ENCODE data around the gene TOP1. TPM values are rescaled to one million over a fixed set of nuclear protein-coding genes. Genes with fewer than 3 reads are reported as not detected.

TOP1 gene
- total RNA-seq, 1 experiment from 2014 or later, result 81.8 TPM

GRCh38 chr20:41032271-41032670 lies 3.6 kb downstream of the TOP1 start:
- Mint-ChIP-seq H3K36me3 (peaks cover 47% of the 10 kb centered on the region), H3K4me1 (peaks cover 80% of the 10 kb centered on the region), H3K9me3 (no peaks in the 10 kb centered on the region), H3K4me3 (no peak overlapping the region), H3K27me3 (ENCODE audit: low read depth) (peaks cover 78% of the 10 kb centered on the region), H3K27ac (no peak overlapping the region)
- POLR2A ChIA-PET, result interaction anchor here (0.6 kb wide), 1 partner anchor 8 kb away, joined by 7 read pairs; no protein-coding TSS in a partner anchor
- TF ChIP-seq E2F1 (CRISPR knock-in tag; IDR thresholded peaks at IDR 0.05), result no peak
- no peak for TF ChIP-seq MAX (CRISPR knock-in tag; IDR thresholded peaks at IDR 0.05)
- no peak for TF ChIP-seq ZNF532 (CRISPR knock-in tag; IDR thresholded peaks at IDR 0.05; ENCODE audit: borderline replicate concordance)
- no peak for TF ChIP-seq TEAD4 (CRISPR knock-in tag; IDR thresholded peaks at IDR 0.05)
- no peak for TF ChIP-seq IRF2 (CRISPR knock-in tag; IDR thresholded peaks at IDR 0.05; ENCODE audit: borderline replicate concordance, low read depth)
- TF ChIP-seq GABPB1 (CRISPR knock-in tag; IDR thresholded peaks at IDR 0.05), result no peak
- TF ChIP-seq SMAD4 (CRISPR knock-in tag; IDR thresholded peaks at IDR 0.05), result no peak
- TF ChIP-seq IRF1 (CRISPR knock-in tag; IDR thresholded peaks at IDR 0.05), result no peak
- CTCF ChIA-PET, result interaction anchor here (1.5 kb wide), 1 partner anchor 42 kb away, joined by 7 read pairs; no protein-coding TSS in a partner anchor
- no peak for ATAC-seq
- DNase-seq (ENCODE audit: low spot score), result no peak

GRCh38 chr20:41034239-41034638 lies 5.6 kb downstream of the TOP1 start:
- Mint-ChIP-seq H3K27me3 (ENCODE audit: low read depth) (peaks cover 77% of the 10 kb centered on the region), H3K4me1 (peaks cover 87% of the 10 kb centered on the region), H3K9me3 (no peaks in the 10 kb centered on the region), H3K36me3 (peaks cover 47% of the 10 kb centered on the region), H3K4me3 (no peak overlapping the region), H3K27ac (no peak overlapping the region)
- DNase-seq (ENCODE audit: low spot score) (no peak), ATAC-seq (no peak)
- ChIA-PET POLR2A (no interaction called here), CTCF (interaction anchor here (2.3 to 2.4 kb wide), 2 partner anchors 43 to 68 kb away, joined by 5 to 13 read pairs; no protein-coding TSS in a partner anchor)
- no peak for TF ChIP-seq FOXK1 (CRISPR knock-in tag; IDR thresholded peaks at IDR 0.05)
- TF ChIP-seq ERG (CRISPR knock-in tag; IDR thresholded peaks at IDR 0.05), result no peak
- TF ChIP-seq TP53 (CRISPR knock-in tag; IDR thresholded peaks at IDR 0.05), result no peak
- TF ChIP-seq ZNF263 (CRISPR knock-in tag; IDR thresholded peaks at IDR 0.05; ENCODE audit: low read depth), result no peak
- TF ChIP-seq FOXP1 (CRISPR knock-in tag; IDR thresholded peaks at IDR 0.05; ENCODE audit: borderline replicate concordance), result no peak
- no peak for TF ChIP-seq ELF4 (CRISPR knock-in tag; IDR thresholded peaks at IDR 0.05; ENCODE audit: low read depth)
- TF ChIP-seq RELA (CRISPR knock-in tag; IDR thresholded peaks at IDR 0.05; ENCODE audit: borderline replicate concordance), result no peak
- TF ChIP-seq AR (CRISPR knock-in tag; IDR thresholded peaks at IDR 0.05), result no peak
- TF ChIP-seq GABPB1 (CRISPR knock-in tag; IDR thresholded peaks at IDR 0.05), result no peak
- no peak for TF ChIP-seq ZNF121 (CRISPR knock-in tag; IDR thresholded peaks at IDR 0.05)
- TF ChIP-seq NFYB (CRISPR knock-in tag; conservative IDR thresholded peaks at IDR 0.05; ENCODE audit: low read depth), result no peak
- TF ChIP-seq USF1 (CRISPR knock-in tag; IDR thresholded peaks at IDR 0.05), result no peak
- TF ChIP-seq E2F1 (CRISPR knock-in tag; IDR thresholded peaks at IDR 0.05), result no peak
- no peak for TF ChIP-seq GTF2I (CRISPR knock-in tag; conservative IDR thresholded peaks at IDR 0.05)
- TF ChIP-seq ZMAT4 (CRISPR knock-in tag; IDR thresholded peaks at IDR 0.05), result no peak
- TF ChIP-seq JUN (CRISPR knock-in tag; IDR thresholded peaks at IDR 0.05), result no peak
- TF ChIP-seq MXD4 (CRISPR knock-in tag; IDR thresholded peaks at IDR 0.05; ENCODE audit: borderline replicate concordance), result no peak

Data from WTC11 (cell line).